ENCODE data around the gene MPP2.

DNA sequence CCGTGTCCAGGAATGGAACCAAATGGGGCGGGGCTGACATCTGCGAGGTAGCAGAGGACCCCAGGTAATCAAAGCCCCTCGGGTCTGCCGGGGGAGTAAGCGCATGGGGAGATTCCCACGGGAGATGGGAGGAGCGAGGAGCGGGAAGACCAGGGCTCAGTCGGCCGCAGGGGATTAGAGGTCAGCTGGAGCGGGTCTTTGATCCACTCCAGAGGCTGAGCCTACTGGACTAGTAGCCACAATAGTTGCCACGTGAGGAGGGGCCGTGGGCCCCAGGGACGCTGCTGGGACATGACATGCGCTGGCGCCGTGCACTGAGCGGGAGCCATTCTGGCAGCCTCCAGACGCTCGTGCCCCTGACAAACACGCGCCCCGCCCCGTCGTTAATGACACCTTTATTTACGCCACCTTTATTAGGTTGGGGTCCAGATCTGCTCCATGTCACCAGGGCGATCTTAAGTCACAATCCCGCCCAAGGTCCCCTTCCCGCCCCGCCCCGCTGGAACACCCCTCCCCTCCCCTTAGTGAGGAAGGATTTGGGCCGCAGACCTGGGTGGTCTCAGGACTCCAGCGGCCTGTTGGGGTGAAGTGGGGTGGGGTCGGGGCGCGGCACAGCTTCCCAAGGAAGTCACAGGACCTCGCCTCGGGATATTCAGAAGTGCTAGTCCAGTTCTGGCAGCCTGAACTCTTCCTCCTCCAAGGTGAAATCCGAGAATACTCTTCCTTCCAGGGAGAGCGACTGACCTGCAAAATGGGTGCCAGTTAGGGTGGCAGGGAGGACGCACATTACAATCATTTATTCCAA, 19.9 kb upstream of the MPP2 start:
- no peak for TF ChIP-seq POLR2A (IDR thresholded peaks at IDR 0.05)
- TF ChIP-seq, protein P1, sequence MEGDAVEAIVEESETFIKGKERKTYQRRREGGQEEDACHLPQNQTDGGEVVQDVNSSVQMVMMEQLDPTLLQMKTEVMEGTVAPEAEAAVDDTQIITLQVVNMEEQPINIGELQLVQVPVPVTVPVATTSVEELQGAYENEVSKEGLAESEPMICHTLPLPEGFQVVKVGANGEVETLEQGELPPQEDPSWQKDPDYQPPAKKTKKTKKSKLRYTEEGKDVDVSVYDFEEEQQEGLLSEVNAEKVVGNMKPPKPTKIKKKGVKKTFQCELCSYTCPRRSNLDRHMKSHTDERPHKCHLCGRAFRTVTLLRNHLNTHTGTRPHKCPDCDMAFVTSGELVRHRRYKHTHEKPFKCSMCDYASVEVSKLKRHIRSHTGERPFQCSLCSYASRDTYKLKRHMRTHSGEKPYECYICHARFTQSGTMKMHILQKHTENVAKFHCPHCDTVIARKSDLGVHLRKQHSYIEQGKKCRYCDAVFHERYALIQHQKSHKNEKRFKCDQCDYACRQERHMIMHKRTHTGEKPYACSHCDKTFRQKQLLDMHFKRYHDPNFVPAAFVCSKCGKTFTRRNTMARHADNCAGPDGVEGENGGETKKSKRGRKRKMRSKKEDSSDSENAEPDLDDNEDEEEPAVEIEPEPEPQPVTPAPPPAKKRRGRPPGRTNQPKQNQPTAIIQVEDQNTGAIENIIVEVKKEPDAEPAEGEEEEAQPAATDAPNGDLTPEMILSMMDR (IDR thresholded peaks at IDR 0.05): no peak
